ENCODE results near the gene TP53.

TP53 gene

GRCh38 chr17:7713782-7714181, 26.5 kb upstream of the TP53 start:
- TF ChIP-seq, protein P1, sequence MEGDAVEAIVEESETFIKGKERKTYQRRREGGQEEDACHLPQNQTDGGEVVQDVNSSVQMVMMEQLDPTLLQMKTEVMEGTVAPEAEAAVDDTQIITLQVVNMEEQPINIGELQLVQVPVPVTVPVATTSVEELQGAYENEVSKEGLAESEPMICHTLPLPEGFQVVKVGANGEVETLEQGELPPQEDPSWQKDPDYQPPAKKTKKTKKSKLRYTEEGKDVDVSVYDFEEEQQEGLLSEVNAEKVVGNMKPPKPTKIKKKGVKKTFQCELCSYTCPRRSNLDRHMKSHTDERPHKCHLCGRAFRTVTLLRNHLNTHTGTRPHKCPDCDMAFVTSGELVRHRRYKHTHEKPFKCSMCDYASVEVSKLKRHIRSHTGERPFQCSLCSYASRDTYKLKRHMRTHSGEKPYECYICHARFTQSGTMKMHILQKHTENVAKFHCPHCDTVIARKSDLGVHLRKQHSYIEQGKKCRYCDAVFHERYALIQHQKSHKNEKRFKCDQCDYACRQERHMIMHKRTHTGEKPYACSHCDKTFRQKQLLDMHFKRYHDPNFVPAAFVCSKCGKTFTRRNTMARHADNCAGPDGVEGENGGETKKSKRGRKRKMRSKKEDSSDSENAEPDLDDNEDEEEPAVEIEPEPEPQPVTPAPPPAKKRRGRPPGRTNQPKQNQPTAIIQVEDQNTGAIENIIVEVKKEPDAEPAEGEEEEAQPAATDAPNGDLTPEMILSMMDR (IDR thresholded peaks at IDR 0.05; ENCODE audit: control insufficient read depth, insufficient read depth, low read depth, low read length, missing control alignments), result no peak
- no peak for DNase-seq (ENCODE audit: low read depth)

GRCh38 chr17:7712111-7712771, 25.0 kb upstream of the TP53 start:
- DNase-seq (ENCODE audit: low read depth), result no peak
- no peak overlapping the region for H3K4me3 ChIP-seq (ENCODE audit: control insufficient read depth, low read depth, low read length)
- TF ChIP-seq, protein P1 (IDR thresholded peaks at IDR 0.05; ENCODE audit: control insufficient read depth, insufficient read depth, low read depth, low read length, missing control alignments), result no peak

More at GRCh38 chr17:7713782-7714181, 26.5 kb upstream of the TP53 start:
- H3K4me3 ChIP-seq (ENCODE audit: control insufficient read depth, low read depth, low read length), result no peak overlapping the region

GRCh38 chr17:7711051-7711755, 23.9 kb upstream of the TP53 start:
- no peak for DNase-seq (ENCODE audit: low read depth)
- TF ChIP-seq, protein P1 (IDR thresholded peaks at IDR 0.05; ENCODE audit: control insufficient read depth, insufficient read depth, low read depth, low read length, missing control alignments), result no peak
- H3K4me3 ChIP-seq (ENCODE audit: control insufficient read depth, low read depth, low read length), result no peak overlapping the region

DNA sequence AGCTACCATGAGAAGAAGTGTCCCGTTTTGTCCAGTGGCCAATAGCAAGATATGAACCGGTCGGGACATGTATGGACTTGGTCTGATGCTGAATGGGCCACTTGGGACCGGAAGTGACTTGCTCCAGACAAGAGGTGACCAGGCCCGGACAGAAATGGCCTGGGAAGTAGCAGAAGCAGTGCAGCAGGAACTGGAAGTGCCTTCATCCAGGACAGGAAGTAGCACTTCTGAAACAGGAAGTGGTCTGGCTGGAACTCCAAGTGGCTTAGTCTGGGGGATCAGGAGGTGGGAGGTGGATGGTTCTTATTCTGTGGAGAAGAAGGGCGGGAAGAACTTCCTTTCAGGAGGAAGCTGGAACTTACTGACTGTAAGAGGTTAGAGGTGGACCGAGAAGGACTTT, 23.0 kb upstream of the TP53 start:
- TF ChIP-seq, protein P1 (IDR thresholded peaks at IDR 0.05; ENCODE audit: control insufficient read depth, insufficient read depth, low read depth, low read length, missing control alignments), result no peak
- H3K4me3 ChIP-seq (ENCODE audit: control insufficient read depth, low read depth, low read length), result no peak overlapping the region
- DNase-seq (ENCODE audit: low read depth), result no peak

DNA sequence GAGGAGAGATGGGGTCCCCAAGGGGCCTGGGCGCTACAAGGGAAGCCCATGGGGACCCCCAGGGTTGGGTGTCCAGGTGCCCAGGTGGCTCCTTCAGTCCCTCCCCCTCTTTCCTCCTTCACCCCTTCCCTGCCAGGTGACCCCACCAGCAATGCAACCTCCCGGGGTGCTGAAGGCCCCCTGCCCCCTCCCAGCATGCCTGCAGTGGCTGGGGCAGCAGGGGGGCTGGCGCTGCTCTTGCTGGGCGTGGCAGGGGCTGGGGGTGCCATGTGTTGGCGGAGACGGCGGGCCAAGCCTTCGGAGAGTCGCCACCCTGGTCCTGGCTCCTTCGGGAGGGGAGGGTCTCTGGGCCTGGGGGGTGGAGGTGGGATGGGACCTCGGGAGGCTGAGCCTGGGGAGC, 21.7 kb upstream of the TP53 start:
- TF ChIP-seq, protein P1 (IDR thresholded peaks at IDR 0.05; ENCODE audit: control insufficient read depth, insufficient read depth, low read depth, low read length, missing control alignments), result no peak
- no peak overlapping the region for H3K4me3 ChIP-seq (ENCODE audit: control insufficient read depth, low read depth, low read length)
- no peak for DNase-seq (ENCODE audit: low read depth)

GRCh38 chr17:7707858-7708750, 20.8 kb upstream of the TP53 start:
- TF ChIP-seq, protein P1 (IDR thresholded peaks at IDR 0.05; ENCODE audit: control insufficient read depth, insufficient read depth, low read depth, low read length, missing control alignments), result no peak
- no peak for DNase-seq (ENCODE audit: low read depth)
- H3K4me3 ChIP-seq (ENCODE audit: control insufficient read depth, low read depth, low read length), result no peak overlapping the region

Measured in AG09309 (cell line).